ENCODE measurements around the gene USP6NL.

The USP6NL gene

GRCh38 chr10:11609052-11609451 is 2.4 kb downstream of the USP6NL start:
- TF ChIP-seq GATA1 (IDR thresholded peaks at IDR 0.05; ENCODE audit: low read depth, low read length) (no peak), POLR2A (IDR thresholded peaks at IDR 0.05; ENCODE audit: low read length) (no peak)
- peak in 1 of 2 experiments; percentile 50 for DNase-seq

GRCh38 chr10:11608159-11609013 is 3.1 kb downstream of the USP6NL start:
- DNase-seq: peak; percentile 67 to 75
- TF ChIP-seq POLR2A (IDR thresholded peaks at IDR 0.05; ENCODE audit: low read length) (no peak), GATA1 (IDR thresholded peaks at IDR 0.05; ENCODE audit: low read depth, low read length) (no peak)

- peak; percentile 16 to 43 for DNase-seq
- TF ChIP-seq POLR2A (IDR thresholded peaks at IDR 0.05; ENCODE audit: low read length) (no peak), GATA1 (IDR thresholded peaks at IDR 0.05; ENCODE audit: low read depth, low read length) (no peak)
Measured at GRCh38 chr10:11605807-11606408, 5.5 kb downstream of the USP6NL start.

GRCh38 chr10:11604865-11605650 is 6.4 kb downstream of the USP6NL start:
- DNase-seq: peak; percentile 56 to 60
- TF ChIP-seq POLR2A (IDR thresholded peaks at IDR 0.05; ENCODE audit: low read length) (no peak), GATA1 (IDR thresholded peaks at IDR 0.05; ENCODE audit: low read depth, low read length) (no peak)

- TF ChIP-seq POLR2A (IDR thresholded peaks at IDR 0.05; ENCODE audit: low read length) (no peak), GATA1 (IDR thresholded peaks at IDR 0.05; ENCODE audit: low read depth, low read length) (no peak)
- DNase-seq: peak; percentile 45 to 58
Measured at GRCh38 chr10:11603741-11604140, 7.7 kb downstream of the USP6NL start.

- TF ChIP-seq GATA1 (IDR thresholded peaks at IDR 0.05; ENCODE audit: low read depth, low read length) (peak; percentile 68), POLR2A (IDR thresholded peaks at IDR 0.05; ENCODE audit: low read length) (no peak)
- peak; percentile 76 to 87 for DNase-seq
Measured at GRCh38 chr10:11602919-11603523, 8.4 kb downstream of the USP6NL start.

- TF ChIP-seq GATA1 (IDR thresholded peaks at IDR 0.05; ENCODE audit: low read depth, low read length): no peak
- no peak for TF ChIP-seq POLR2A (IDR thresholded peaks at IDR 0.05; ENCODE audit: low read length)
Measured at GRCh38 chr10:11602358-11602757, 9.1 kb downstream of the USP6NL start.

GRCh38 chr10:11601670-11602069 is 9.8 kb downstream of the USP6NL start:
- TF ChIP-seq POLR2A (IDR thresholded peaks at IDR 0.05; ENCODE audit: low read length) (no peak), GATA1 (IDR thresholded peaks at IDR 0.05; ENCODE audit: low read depth, low read length) (no peak)
- peak; percentile 61 to 79 for DNase-seq

More at GRCh38 chr10:11602358-11602757, 9.1 kb downstream of the USP6NL start:
- peak; percentile 17 to 39 for DNase-seq

DNA sequence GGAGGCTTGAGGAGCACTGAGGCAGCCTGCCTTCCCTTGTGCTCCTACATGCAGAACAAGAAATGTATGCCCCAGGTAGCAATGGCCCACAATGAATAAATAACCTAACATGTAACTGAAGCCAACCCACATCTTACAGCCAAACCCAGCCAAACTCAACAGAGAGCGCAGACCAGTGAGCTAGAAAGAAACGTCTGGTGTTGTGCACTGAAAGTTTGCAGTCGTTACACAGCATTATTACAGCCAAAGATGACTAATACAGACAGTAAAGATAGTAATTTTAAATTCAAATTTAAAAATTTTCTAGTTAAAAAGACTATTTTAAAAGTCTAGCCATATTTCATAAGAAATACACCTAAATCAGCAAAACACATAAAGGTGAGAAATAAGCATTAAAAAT is 11.2 kb downstream of the USP6NL start:
- DNase-seq: peak; percentile 21 to 34
- TF ChIP-seq POLR2A (IDR thresholded peaks at IDR 0.05; ENCODE audit: low read length) (no peak), GATA1 (IDR thresholded peaks at IDR 0.05; ENCODE audit: low read depth, low read length) (no peak)

GRCh38 chr10:11598712-11599397 is 12.6 kb downstream of the USP6NL start:
- TF ChIP-seq POLR2A (IDR thresholded peaks at IDR 0.05; ENCODE audit: low read length): no peak
- no peak for TF ChIP-seq GATA1 (IDR thresholded peaks at IDR 0.05; ENCODE audit: low read depth, low read length)
- no peak for DNase-seq

DNA sequence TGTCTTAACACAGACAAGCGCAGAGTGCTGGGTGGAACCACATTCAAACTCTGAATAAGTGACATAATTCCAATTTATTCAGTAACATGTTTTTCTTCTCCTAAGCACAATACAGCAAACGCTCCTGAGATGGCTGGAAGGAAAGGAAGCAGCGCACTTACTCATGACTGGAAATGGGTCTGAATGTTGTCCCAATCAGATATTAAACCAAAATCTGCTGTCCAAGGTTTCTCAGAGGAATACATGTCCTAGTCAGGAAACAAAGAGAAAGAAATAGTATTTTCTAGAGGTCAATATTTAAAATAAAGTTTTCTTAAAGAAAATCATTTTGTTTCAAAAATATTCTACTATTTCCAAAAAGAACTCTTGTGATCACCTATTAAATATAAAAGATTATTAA is 14.0 kb downstream of the USP6NL start:
- DNase-seq: no peak
- TF ChIP-seq GATA1 (IDR thresholded peaks at IDR 0.05; ENCODE audit: low read depth, low read length) (no peak), POLR2A (IDR thresholded peaks at IDR 0.05; ENCODE audit: low read length) (no peak)

GRCh38 chr10:11595395-11595692 is 16.1 kb downstream of the USP6NL start:
- peak; percentile 38 to 83 for DNase-seq
- no peak for TF ChIP-seq POLR2A (IDR thresholded peaks at IDR 0.05; ENCODE audit: low read length)
- no peak for TF ChIP-seq GATA1 (IDR thresholded peaks at IDR 0.05; ENCODE audit: low read depth, low read length)

All from erythroblast (primary cell).